Central memory CD8-positive, alpha-beta T cell (primary cell): Measurements from ENCODE around the gene CENPB.

Experiments used
- ATAC-seq: fragments of 150-1000 bp; cut with Tn5 transposase; replicated peaks from 2 replicates; pipeline ENCODE4 v1.10.0; 2022; ENCODE audit warnings: mild to moderate bottlenecking, moderate FRiP score, moderate number of reproducible peaks; ENCODE audit not compliant: poor library complexity, severe bottlenecking; ENCODE audit errors: extremely low read depth
- DNase-seq, 2 donors: peaks; one replicate each; pipeline ENCODE4 v3.0.0; 2021; ENCODE audit warnings: low spot score in 2 of 2
- H3K27ac Mint-ChIP-seq: one replicate; pipeline ENCODE4 v1.8.0; 2022; ENCODE audit warnings: low read depth, mild to moderate bottlenecking, moderate library complexity, mixed read lengths
- H3K27me3 Mint-ChIP-seq: one replicate; pipeline ENCODE4 v1.8.0; 2022; ENCODE audit warnings: mixed read lengths
- H3K36me3 Mint-ChIP-seq: one replicate; pipeline ENCODE4 v1.8.0; 2022; ENCODE audit warnings: mild to moderate bottlenecking, moderate library complexity, mixed read lengths; ENCODE audit not compliant: insufficient read depth
- H3K4me1 Mint-ChIP-seq: one replicate; pipeline ENCODE4 v1.8.0; 2022; ENCODE audit warnings: mixed read lengths
- H3K4me3 Mint-ChIP-seq: one replicate; pipeline ENCODE4 v1.8.0; 2022; ENCODE audit warnings: mild to moderate bottlenecking, moderate library complexity, mixed read lengths
- H3K9me3 Mint-ChIP-seq: one replicate; pipeline ENCODE4 v1.8.0; 2022; ENCODE audit warnings: mixed read lengths

CENPB gene

DNA sequence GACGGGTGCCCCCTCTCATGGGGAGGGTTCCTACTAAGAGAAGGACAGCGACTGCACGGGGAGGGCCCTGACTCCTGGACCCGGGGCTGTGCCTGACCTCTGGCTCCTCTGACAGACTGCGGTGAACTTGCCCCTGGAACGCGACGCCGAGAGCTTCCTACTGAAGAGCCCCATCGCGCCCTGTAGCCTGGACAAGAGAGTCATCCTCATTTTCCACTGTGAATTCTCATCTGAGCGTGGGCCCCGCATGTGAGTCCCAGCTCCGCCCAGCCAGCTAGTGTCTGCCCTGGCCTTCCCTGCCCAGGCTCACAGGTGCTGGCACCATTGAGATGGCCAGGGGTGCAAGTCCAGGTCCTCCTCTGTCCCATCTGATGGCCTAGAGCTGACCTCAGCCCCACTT, 16.7 kb upstream of the CENPB start:
- ATAC-seq (no peak), DNase-seq (no peak)
- no peaks in the 10 kb centered on the region for H3K27me3 Mint-ChIP-seq
- no peaks in the 10 kb centered on the region for H3K9me3 Mint-ChIP-seq
- H3K4me1 Mint-ChIP-seq: peaks cover 84% of the 10 kb centered on the region
- H3K36me3 Mint-ChIP-seq: peaks cover 65% of the 10 kb centered on the region
- no peak overlapping the region for H3K27ac Mint-ChIP-seq
- peak overlapping the region; percentile 41 for H3K4me3 Mint-ChIP-seq

DNA sequence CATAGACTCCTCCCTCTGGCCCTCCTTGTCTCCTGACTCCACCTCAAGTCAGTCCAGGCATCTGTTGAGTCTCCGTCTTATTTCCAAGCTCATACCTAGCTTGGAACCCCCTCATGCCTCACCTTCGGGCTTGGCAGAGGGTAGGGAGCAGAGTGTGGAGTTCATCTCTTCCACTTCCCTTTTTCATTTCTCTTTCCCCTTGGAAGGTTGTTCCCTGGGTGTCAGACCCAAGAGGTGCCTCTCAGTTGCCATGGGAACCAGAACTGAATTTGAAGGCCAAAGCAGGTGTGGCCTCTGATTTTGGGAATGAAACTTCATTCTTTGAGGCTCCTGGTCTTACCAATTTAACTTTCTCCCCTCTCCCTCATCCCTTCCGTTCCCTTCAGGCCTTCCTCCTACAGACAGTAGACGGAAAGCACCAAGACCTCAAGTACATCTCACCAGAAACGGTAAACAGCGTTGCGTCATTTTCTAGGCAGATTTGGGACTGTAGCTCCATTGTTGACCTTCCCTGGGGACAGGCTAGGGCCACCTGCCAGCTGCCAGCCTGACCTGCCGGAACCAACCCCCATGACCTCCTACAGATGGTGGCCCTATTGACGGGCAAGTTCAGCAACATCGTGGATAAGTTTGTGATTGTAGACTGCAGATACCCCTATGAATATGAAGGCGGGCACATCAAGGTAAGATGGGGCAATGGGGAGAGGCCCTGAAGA, 16.1 kb upstream of the CENPB start:
- ATAC-seq (no peak), DNase-seq (no peak)
- Mint-ChIP-seq H3K4me3 (peak overlapping the region; percentile 27), H3K4me1 (peaks cover 85% of the 10 kb centered on the region), H3K9me3 (no peaks in the 10 kb centered on the region), H3K27me3 (no peaks in the 10 kb centered on the region), H3K27ac (peak overlapping the region; percentile 70), H3K36me3 (peaks cover 70% of the 10 kb centered on the region)

GRCh38 chr20:3801846-3802245, 15.3 kb upstream of the CENPB start:
- Mint-ChIP-seq H3K9me3 (no peaks in the 10 kb centered on the region), H3K4me3 (peak overlapping the region; percentile 27), H3K4me1 (peaks cover 85% of the 10 kb centered on the region), H3K36me3 (peaks cover 73% of the 10 kb centered on the region), H3K27ac (peak overlapping the region; percentile 70), H3K27me3 (no peaks in the 10 kb centered on the region)
- DNase-seq: no peak
- no peak for ATAC-seq

DNA sequence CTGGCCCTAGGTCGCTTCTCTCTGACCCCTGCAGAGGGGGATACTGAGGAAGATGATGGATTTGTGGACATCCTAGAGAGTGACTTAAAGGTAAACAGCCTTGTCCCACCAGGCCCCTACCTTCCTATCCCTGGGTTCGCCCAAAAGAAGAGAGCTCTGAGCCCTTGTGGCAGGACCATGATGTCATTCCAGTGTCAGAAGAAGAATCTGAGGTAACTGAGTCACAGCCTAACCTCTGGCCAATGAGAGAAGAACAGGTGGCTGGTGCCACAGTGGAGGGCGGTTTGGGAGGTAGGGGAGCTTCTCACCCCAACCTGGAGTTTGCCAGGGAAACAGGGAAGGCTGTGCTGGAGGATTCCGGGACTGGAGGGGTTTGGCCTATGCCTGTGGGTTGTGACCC, 14.8 kb upstream of the CENPB start:
- H3K27ac Mint-ChIP-seq: no peak overlapping the region
- no peaks in the 10 kb centered on the region for H3K27me3 Mint-ChIP-seq
- H3K4me3 Mint-ChIP-seq: no peak overlapping the region
- no peak for ATAC-seq
- DNase-seq: no peak
- H3K4me1 Mint-ChIP-seq: peaks cover 81% of the 10 kb centered on the region
- H3K9me3 Mint-ChIP-seq: no peaks in the 10 kb centered on the region
- H3K36me3 Mint-ChIP-seq: peaks cover 71% of the 10 kb centered on the region

GRCh38 chr20:3800878-3801260, 14.3 kb upstream of the CENPB start:
- Mint-ChIP-seq H3K4me3 (no peak overlapping the region), H3K36me3 (peaks cover 71% of the 10 kb centered on the region)
- no peak for ATAC-seq

GRCh38 chr20:3800256-3800877, 13.8 kb upstream of the CENPB start:
- ATAC-seq (no peak), DNase-seq (no peak)
- Mint-ChIP-seq H3K9me3 (no peaks in the 10 kb centered on the region), H3K4me3 (peak overlapping the region; percentile 99), H3K27ac (peak overlapping the region; percentile 95), H3K4me1 (peaks cover 79% of the 10 kb centered on the region), H3K36me3 (peaks cover 70% of the 10 kb centered on the region), H3K27me3 (no peaks in the 10 kb centered on the region)

More at GRCh38 chr20:3800878-3801260, 14.3 kb upstream of the CENPB start:
- Mint-ChIP-seq H3K27me3 (no peaks in the 10 kb centered on the region), H3K4me1 (peaks cover 79% of the 10 kb centered on the region), H3K9me3 (no peaks in the 10 kb centered on the region), H3K27ac (peak overlapping the region; percentile 95)
- no peak for DNase-seq

GRCh38 chr20:3798908-3799248, 12.3 kb upstream of the CENPB start:
- peaks cover 58% of the 10 kb centered on the region for H3K36me3 Mint-ChIP-seq
- H3K9me3 Mint-ChIP-seq: no peaks in the 10 kb centered on the region
- ATAC-seq (no peak), DNase-seq (no peak)
- no peaks in the 10 kb centered on the region for H3K27me3 Mint-ChIP-seq
- H3K27ac Mint-ChIP-seq: peak overlapping the region; percentile 95
- peaks cover 68% of the 10 kb centered on the region for H3K4me1 Mint-ChIP-seq
- peak overlapping the region; percentile 99 for H3K4me3 Mint-ChIP-seq

- Mint-ChIP-seq H3K36me3 (peaks cover 53% of the 10 kb centered on the region), H3K27me3 (no peaks in the 10 kb centered on the region), H3K4me3 (peak overlapping the region; percentile 99), H3K9me3 (no peaks in the 10 kb centered on the region), H3K27ac (peak overlapping the region; percentile 95), H3K4me1 (peaks cover 63% of the 10 kb centered on the region)
- DNase-seq (no peak), ATAC-seq (no peak)
Measured at GRCh38 chr20:3798373-3798768, 11.8 kb upstream of the CENPB start.

DNA sequence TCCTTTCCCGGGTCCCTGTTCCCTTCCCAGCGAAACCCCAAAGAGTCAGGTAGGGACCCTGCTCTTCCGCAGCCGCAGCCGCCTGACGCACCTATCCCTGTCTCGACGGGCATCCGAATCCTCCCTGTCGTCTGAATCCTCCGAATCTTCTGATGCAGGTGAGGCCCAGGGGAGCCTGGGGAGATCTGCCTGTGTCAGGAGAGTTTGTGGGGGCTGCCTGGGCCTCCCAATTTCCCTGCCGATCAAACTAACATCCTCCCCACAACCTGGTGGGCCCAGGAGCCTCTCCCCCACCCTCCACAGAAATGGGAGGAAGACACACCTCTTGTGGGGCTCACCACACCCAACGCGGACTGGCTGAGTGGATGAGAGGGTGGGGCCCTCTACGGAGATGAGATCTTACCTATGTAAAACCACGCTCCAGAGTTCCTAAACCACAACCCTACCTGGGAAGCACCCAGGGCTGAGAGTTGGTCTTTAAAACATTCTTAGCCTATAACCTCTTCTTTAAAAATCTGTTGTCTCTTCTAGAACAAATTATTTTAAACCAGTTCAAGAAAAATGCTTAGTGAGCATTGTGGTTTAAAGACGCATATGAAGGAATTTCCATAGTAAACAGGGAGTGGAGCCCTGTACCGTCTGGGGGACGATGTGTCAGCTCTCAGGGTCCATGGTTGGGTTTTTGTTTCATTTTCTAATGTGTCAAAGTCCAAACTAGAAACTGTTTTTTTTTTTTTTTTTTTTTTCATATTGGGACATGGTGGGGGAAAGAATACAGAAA, 11.2 kb upstream of the CENPB start:
- Mint-ChIP-seq H3K27ac (peak overlapping the region; percentile 95), H3K4me3 (peak overlapping the region; percentile 99), H3K27me3 (no peaks in the 10 kb centered on the region), H3K9me3 (no peaks in the 10 kb centered on the region), H3K4me1 (peaks cover 59% of the 10 kb centered on the region), H3K36me3 (peaks cover 50% of the 10 kb centered on the region)
- ATAC-seq: no peak
- no peak for DNase-seq

DNA sequence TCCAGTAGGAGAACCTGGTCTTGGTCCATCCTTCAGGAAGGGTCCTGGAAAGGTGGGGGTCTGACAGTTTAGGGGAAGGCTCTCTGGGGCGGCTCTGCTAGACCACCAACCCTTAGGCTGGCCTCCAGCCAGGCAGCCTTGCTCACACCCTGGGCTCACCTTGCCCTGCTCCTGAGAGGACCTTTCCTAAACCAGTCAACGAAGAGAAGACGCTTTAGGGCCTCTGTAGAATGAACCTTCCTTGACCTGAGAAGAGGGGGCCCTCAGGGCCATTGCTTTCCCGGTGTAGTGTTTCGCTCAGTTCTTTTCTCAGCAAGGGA, 10.6 kb upstream of the CENPB start:
- no peak for DNase-seq
- peaks cover 44% of the 10 kb centered on the region for H3K36me3 Mint-ChIP-seq
- H3K27me3 Mint-ChIP-seq: no peaks in the 10 kb centered on the region
- H3K4me1 Mint-ChIP-seq: peaks cover 53% of the 10 kb centered on the region
- H3K27ac Mint-ChIP-seq: peak overlapping the region; percentile 95
- peak overlapping the region; percentile 99 for H3K4me3 Mint-ChIP-seq
- H3K9me3 Mint-ChIP-seq: no peaks in the 10 kb centered on the region
- no peak for ATAC-seq

DNA sequence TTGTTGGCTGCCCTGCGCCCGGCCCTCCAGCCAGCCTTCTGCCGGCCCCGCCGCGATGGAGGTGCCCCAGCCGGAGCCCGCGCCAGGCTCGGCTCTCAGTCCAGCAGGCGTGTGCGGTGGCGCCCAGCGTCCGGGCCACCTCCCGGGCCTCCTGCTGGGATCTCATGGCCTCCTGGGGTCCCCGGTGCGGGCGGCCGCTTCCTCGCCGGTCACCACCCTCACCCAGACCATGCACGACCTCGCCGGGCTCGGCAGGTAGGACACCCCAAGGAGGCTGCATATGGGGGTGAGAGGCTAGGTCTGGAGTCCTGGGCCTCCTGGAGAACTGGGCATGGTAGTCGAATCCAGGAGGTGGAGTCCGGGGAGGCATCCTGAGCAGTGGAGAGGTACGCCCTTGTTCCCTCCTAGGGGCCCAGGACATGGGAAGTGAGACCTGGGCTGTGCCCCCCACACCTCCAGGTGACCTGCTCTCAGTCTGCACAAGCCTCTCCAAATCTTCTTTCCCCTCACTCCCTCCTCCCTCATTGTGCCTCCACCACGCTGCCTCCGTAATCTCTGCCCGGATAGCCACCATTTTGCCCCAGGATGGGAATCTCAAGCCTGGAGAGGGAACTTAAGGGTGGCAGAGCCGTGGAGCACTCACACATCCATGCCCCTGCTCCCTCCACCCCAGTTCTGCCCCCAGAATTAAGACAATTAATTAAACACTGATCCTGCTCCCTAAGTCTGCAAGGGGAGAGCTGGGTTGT, 10.1 kb upstream of the CENPB start:
- H3K4me3 Mint-ChIP-seq: peak overlapping the region; percentile 99
- DNase-seq (no peak), ATAC-seq (no peak)
- no peaks in the 10 kb centered on the region for H3K27me3 Mint-ChIP-seq
- no peaks in the 10 kb centered on the region for H3K9me3 Mint-ChIP-seq
- H3K4me1 Mint-ChIP-seq: peaks cover 51% of the 10 kb centered on the region
- peak overlapping the region; percentile 95 for H3K27ac Mint-ChIP-seq
- peaks cover 38% of the 10 kb centered on the region for H3K36me3 Mint-ChIP-seq
